Measurements from ENCODE around the gene APOD. TPM values are rescaled to one million over a fixed set of nuclear protein-coding genes. Genes with fewer than 3 reads are reported as not detected.

APOD gene
- total RNA-seq (2022; extraction: Qiagen RNA extraction; ENCODE audit: low read depth): 0.79 to 1.2 TPM (median 0.87 TPM) in 5 replicates

DNA sequence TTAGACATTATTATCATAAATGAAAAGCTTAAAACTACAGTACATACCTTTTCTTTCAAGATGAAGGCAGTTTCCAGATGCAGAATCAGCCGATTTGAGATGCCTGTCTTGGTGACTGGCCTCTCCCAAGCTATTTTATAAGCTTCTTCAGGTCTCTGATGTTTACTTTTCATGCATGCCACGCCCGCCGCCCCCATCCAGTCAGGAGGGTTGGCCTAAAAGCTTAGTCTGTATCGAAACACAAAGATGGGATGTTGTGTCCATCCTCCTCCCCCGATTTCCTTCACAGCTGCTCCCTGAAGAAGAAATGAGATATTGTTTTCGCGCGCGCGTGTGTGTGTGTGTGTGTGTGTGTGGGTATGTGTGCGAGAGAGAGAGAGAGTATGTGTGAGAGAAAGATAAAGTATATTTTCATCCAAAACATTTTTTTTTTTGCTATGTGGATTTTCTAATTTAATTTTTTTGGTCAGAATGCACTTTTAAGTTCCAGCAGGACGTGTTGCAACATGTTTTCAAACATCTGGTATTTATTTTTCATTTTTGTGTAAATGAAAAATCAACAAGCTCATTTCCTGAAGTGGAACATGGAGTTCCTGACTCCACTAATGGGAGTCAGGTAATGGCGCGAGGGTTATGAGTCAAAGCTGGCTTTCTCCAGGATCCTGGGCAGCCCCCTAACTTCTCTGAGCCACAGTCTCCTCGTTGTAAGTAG, at the start of gene APOD:
TSS of gene APOD (minus strand) at position 110 of the 712 bp plus-strand sequence. CDS start 4,479 bp downstream, outside the sequence.

DNA sequence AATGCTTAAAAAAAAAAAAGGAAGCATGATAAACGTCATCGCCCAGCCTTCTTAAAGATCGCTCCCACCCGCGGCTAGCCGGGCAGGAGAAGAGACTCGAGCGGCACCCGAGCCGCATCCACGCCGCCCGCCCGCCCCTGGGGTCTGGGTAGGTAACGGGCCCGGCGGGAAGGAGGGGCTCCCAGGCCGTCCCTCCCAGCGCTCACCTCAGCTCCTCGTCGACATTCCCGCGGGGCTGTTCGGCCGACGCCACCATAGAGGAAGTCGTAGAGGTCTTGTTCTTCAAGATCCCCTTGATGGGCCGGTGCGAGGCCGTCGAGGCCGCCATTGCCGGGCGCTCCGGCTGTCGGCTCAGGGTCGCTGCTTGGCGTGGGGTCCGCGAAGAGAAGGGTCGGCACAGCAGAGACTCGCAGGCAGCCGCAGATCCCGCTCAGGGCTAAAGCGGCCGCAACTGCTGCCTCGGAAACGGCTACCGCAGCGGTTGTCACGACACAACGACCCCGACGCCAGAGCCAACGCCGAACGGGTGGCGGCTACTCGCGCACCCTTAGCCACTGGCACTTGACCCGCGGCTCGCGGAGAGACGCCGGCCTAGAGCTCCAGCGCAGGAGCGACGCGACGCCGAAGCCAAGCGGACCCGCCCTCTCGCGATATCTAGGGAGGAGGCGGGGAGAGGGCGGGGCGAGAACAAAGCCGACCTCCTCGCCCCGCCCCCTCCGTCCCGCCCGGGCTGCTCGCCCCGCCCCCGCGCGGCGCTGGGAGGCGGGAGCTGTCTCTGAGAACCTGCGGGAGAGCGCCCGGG, 40.8 kb downstream of the APOD start, which contains the start of gene PPP1R2:
TSS of gene PPP1R2 (minus strand) at position 628 of the 802 bp plus-strand sequence. CDS start at position 328, 300 bp downstream.

Other genes with a start within 250 kb of the APOD start
- gene ACAP2, start 140.9 kb downstream of the APOD start, total RNA-seq (2022; extraction: Qiagen RNA extraction; ENCODE audit: low read depth): 4.9 to 9.0 TPM (median 7.6 TPM) in 5 replicates
- 13.9 to 21.9 TPM (median 18.6 TPM) in 5 replicates for gene PPP1R2, start 40.6 kb downstream of the APOD start, total RNA-seq (2022; extraction: Qiagen RNA extraction; ENCODE audit: low read depth)
- 0.43 to 1.3 TPM (median 0.75 TPM) in 5 replicates for gene MUC20, start 137.0 kb upstream of the APOD start, total RNA-seq (2022; extraction: Qiagen RNA extraction; ENCODE audit: low read depth)
- gene MUC4, start 228.0 kb upstream of the APOD start, total RNA-seq (2022; extraction: Qiagen RNA extraction; ENCODE audit: low read depth): 0.02 to 0.16 TPM (median 0.07 TPM) in 5 replicates